CD4-positive, alpha-beta memory T cell (primary cell): Measurements from ENCODE around the gene ZNF763. TPM values are rescaled to one million over a fixed set of nuclear protein-coding genes. Genes with fewer than 3 reads are reported as not detected.

Experiments
- CTCF ChIA-PET: fragments of 350-600 bp; sonication (Branson Sonifier 250); formaldehyde crosslinking; loops from one replicate; lab custom pipeline; 2021; ENCODE audit warnings: inconsistent platforms; ENCODE audit not compliant: partially characterized antibody; lab: Charles Lee
- POLR2A ChIA-PET: fragments of 350-600 bp; sonication (Branson Sonifier 250); formaldehyde crosslinking; loops from one replicate; lab custom pipeline; 2021; ENCODE audit not compliant: partially characterized antibody; lab: Charles Lee
- DNase-seq, 5 donors: peaks; one replicate each; pipeline versions ENCODE4 v3.0.0 to v3.0.0-alpha.2; 2020 to 2022; ENCODE audit warnings: mixed read lengths in 1 of 5
- H3K27ac ChIP-seq: one replicate; pipeline ENCODE4 v1.7.0; 2013; ENCODE audit warnings: low read depth, low read length
- H3K27me3 ChIP-seq: 2 replicates; pipeline ENCODE4 v1.7.0; 2013; ENCODE audit warnings: mild to moderate bottlenecking, low read length, moderate library complexity; ENCODE audit not compliant: insufficient read depth
- H3K36me3 ChIP-seq: 2 replicates; pipeline ENCODE4 v1.7.0; 2013; ENCODE audit warnings: mild to moderate bottlenecking, low read length, moderate library complexity; ENCODE audit not compliant: insufficient read depth
- H3K4me1 ChIP-seq: 2 replicates; pipeline ENCODE4 v1.7.0; 2013; ENCODE audit warnings: mild to moderate bottlenecking, low read length, moderate library complexity; ENCODE audit not compliant: insufficient read depth
- H3K4me3 ChIP-seq, 2 donors: one replicate each; pipeline ENCODE4 v1.7.0; 2013; ENCODE audit warnings: low read length in 2 of 2, mild to moderate bottlenecking in 1 of 2
- H3K9me3 ChIP-seq, 2 donors: one replicate each; pipeline ENCODE4 v1.7.0; 2013; ENCODE audit warnings: low read length in 2 of 2, control low read depth in 1 of 2; ENCODE audit not compliant: control insufficient read depth in 1 of 2
- H3K27ac Mint-ChIP-seq, 7 donors: one replicate each; pipeline ENCODE4 v1.8.0; 2020 to 2021; ENCODE audit warnings: mixed read lengths in 7 of 7, mild to moderate bottlenecking in 6 of 7, inconsistent platforms in 3 of 7, moderate library complexity in 3 of 7
- H3K27me3 Mint-ChIP-seq, 2 donors: one replicate each; pipeline ENCODE4 v1.8.0; 2020 to 2021; ENCODE audit warnings: mixed read lengths in 2 of 2
- H3K36me3 Mint-ChIP-seq, 2 donors: one replicate each; pipeline ENCODE4 v1.8.0; 2020 to 2021; ENCODE audit warnings: mixed read lengths in 2 of 2, inconsistent platforms in 1 of 2, mild to moderate bottlenecking in 1 of 2
- H3K4me1 Mint-ChIP-seq, 4 donors: one replicate each; pipeline ENCODE4 v1.8.0; 2020 to 2021; ENCODE audit warnings: mixed read lengths in 4 of 4, mild to moderate bottlenecking in 1 of 4
- H3K4me3 Mint-ChIP-seq, 8 donors: one replicate each; pipeline ENCODE4 v1.8.0; 2020 to 2021; ENCODE audit warnings: mixed read lengths in 8 of 8, mild to moderate bottlenecking in 7 of 8, moderate library complexity in 6 of 8, inconsistent platforms in 3 of 8
- H3K9me3 Mint-ChIP-seq, 8 donors: one replicate each; pipeline ENCODE4 v1.8.0; 2020 to 2021; ENCODE audit warnings: mixed read lengths in 8 of 8, mild to moderate bottlenecking in 5 of 8, inconsistent platforms in 3 of 8, moderate library complexity in 1 of 8
- intact Hi-C: fragments of 100-400 bp; cut with micrococcal nuclease; formaldehyde crosslinking; loops from one replicate; pipeline ENCODE4 v1.15.1; 2023
- polyA plus RNA-seq, 2 donors: library from polyadenylated mRNA; unstranded; fragments of 300-500 nt; fragmentation: Illumina TruSeq; gene quantifications; one replicate each; pipeline ENCODE4 v1.2.3, GENCODE V29; 2021
- total RNA-seq, 2 experiments: library from RNA; stranded (reverse); gene quantifications; one replicate each; pipeline ENCODE4 v1.2.3, GENCODE V29; 2021

ZNF763 gene
- total and polyA plus RNA-seq, 4 experiments from 2014 or later = 2.6 to 16.4 (median 9.0) TPM

- H3K27ac ChIP-seq = peak overlapping the region; percentile 91
- Mint-ChIP-seq H3K4me1 (peaks cover 16 to 32% (median 26%) of the 10 kb centered on the region in 4 donors), H3K27ac (peak overlapping the region; percentile 92 to 97 (median 96)), H3K27me3 (no peaks in the 10 kb centered on the region), H3K9me3 (peaks cover 0 to 2% (median 0%) of the 10 kb centered on the region in 8 donors), H3K36me3 (peaks cover 0 to 12% of the 10 kb centered on the region in 2 donors), H3K4me3 (peak overlapping the region; percentile 93 to 98 (median 96))
- H3K4me1 ChIP-seq = peaks cover 21% of the 10 kb centered on the region
- H3K4me3 ChIP-seq = peak overlapping the region; percentile 79 to 86
- ChIA-PET POLR2A (interaction anchor here (0.9 to 4.1 kb wide), 12 partner anchors 10 to 369 kb away, joined by 3 to 84 read pairs (median 4); partner anchors contain the start of genes ZNF20, ZNF433, ZNF440 and ZNF491), CTCF (interaction anchor here (0.7 to 5.5 kb wide), 21 partner anchors 10 to 198 kb away, joined by 3 to 104 read pairs (median 6); partner anchors contain the start of genes ZNF136, ZNF20, ZNF439 and ZNF491)
- H3K36me3 ChIP-seq = no peaks in the 10 kb centered on the region
- H3K9me3 ChIP-seq = no peaks in the 10 kb centered on the region
- DNase-seq = no peak
- intact Hi-C loops = loop anchor here (1.0 kb wide), 5 partner anchors 24 to 177 kb away; no protein-coding TSS in a partner anchor
- H3K27me3 ChIP-seq = no peaks in the 10 kb centered on the region
Observed at GRCh38 chr19:11964496-11964857, 363 bp upstream of the ZNF763 start.

GRCh38 chr19:11970174-11970573 lies 5.3 kb downstream of the ZNF763 start:
- Histone ChIP-seq H3K4me1 (peaks cover 12% of the 10 kb centered on the region), H3K4me3 (no peak overlapping the region), H3K9me3 (no peaks in the 10 kb centered on the region), H3K27me3 (no peaks in the 10 kb centered on the region), H3K36me3 (no peaks in the 10 kb centered on the region), H3K27ac (no peak overlapping the region)
- Mint-ChIP-seq H3K27ac (peak overlapping the region in 2 of 7 donors; percentile 30 to 42), H3K27me3 (no peaks in the 10 kb centered on the region), H3K36me3 (peaks cover 20 to 22% of the 10 kb centered on the region in 2 donors), H3K4me1 (peaks cover 8 to 16% (median 14%) of the 10 kb centered on the region in 4 donors), H3K4me3 (no peak overlapping the region), H3K9me3 (peaks cover 0 to 13% (median 4%) of the 10 kb centered on the region in 8 donors)
- ChIA-PET POLR2A (no interaction called here), CTCF (interaction anchor here (1.3 kb wide), 1 partner anchor 171 kb away, joined by 3 read pairs; no protein-coding TSS in a partner anchor)
- intact Hi-C loops = no loop called here
- no peak for DNase-seq

DNA sequence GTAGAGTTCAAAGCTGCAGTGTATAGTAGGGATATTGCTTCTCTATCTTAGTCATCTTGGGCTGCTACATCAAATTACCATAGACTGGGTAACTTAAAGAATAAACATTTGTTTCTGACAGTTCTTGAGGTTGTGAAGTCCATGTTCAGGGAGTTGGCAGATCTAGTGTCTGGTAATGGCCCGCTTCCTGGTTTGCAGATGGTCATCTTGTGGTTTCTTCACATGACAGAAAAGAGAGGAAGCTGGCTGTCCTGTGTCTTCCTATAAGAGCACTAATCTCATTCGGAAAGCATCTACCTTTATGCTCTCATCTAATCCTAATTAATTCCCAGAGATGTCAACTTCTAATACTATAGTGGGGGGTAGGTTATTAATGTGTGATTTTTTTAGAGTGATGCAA lies 6.2 kb downstream of the ZNF763 start:
- H3K27me3 Mint-ChIP-seq = no peaks in the 10 kb centered on the region
- Histone ChIP-seq H3K36me3 (no peaks in the 10 kb centered on the region), H3K27ac (no peak overlapping the region), H3K4me3 (no peak overlapping the region), H3K4me1 (peaks cover 6% of the 10 kb centered on the region), H3K27me3 (no peaks in the 10 kb centered on the region), H3K9me3 (no peaks in the 10 kb centered on the region)
- intact Hi-C loops = no loop called here
- H3K4me3 Mint-ChIP-seq = no peak overlapping the region
- DNase-seq = no peak
- H3K36me3 Mint-ChIP-seq = peaks cover 25 to 29% of the 10 kb centered on the region in 2 donors
- CTCF ChIA-PET = interaction anchor here (1.3 kb wide), 1 partner anchor 170 kb away, joined by 3 read pairs; no protein-coding TSS in a partner anchor
- H3K4me1 Mint-ChIP-seq = peaks cover 3 to 9% (median 8%) of the 10 kb centered on the region in 4 donors
- H3K9me3 Mint-ChIP-seq = peaks cover 0 to 20% (median 8%) of the 10 kb centered on the region in 8 donors
- H3K27ac Mint-ChIP-seq = no peak overlapping the region
- POLR2A ChIA-PET = no interaction called here

- peaks cover 42 to 47% of the 10 kb centered on the region in 2 donors for H3K36me3 Mint-ChIP-seq
- Histone ChIP-seq H3K27ac (no peak overlapping the region), H3K36me3 (no peaks in the 10 kb centered on the region), H3K4me1 (no peaks in the 10 kb centered on the region), H3K9me3 (peaks cover 0 to 8% of the 10 kb centered on the region in 2 donors), H3K27me3 (no peaks in the 10 kb centered on the region), H3K4me3 (no peak overlapping the region)
- H3K27ac Mint-ChIP-seq = no peak overlapping the region
- ChIA-PET POLR2A (no interaction called here), CTCF (interaction anchor here (0.7 to 1.0 kb wide), 2 partner anchors 12 to 136 kb away, joined by 3 read pairs; no protein-coding TSS in a partner anchor)
- H3K4me1 Mint-ChIP-seq = peaks cover 0 to 1% (median under 1%) of the 10 kb centered on the region in 4 donors
- H3K27me3 Mint-ChIP-seq = no peaks in the 10 kb centered on the region
- intact Hi-C loops = no loop called here
- no peak overlapping the region for H3K4me3 Mint-ChIP-seq
- DNase-seq = no peak
- H3K9me3 Mint-ChIP-seq = peaks cover 0 to 40% (median 24%) of the 10 kb centered on the region in 8 donors
Observed at GRCh38 chr19:11973019-11973810, 8.4 kb downstream of the ZNF763 start.

GRCh38 chr19:11978492-11979100 lies 13.8 kb downstream of the ZNF763 start:
- intact Hi-C loops = no loop called here
- H3K27ac ChIP-seq = no peak overlapping the region
- Mint-ChIP-seq H3K36me3 (peaks cover 42 to 58% of the 10 kb centered on the region in 2 donors), H3K27ac (no peak overlapping the region), H3K9me3 (peaks cover 0 to 83% (median 64%) of the 10 kb centered on the region in 8 donors), H3K27me3 (no peaks in the 10 kb centered on the region), H3K4me1 (peaks cover 0 to 1% (median 0%) of the 10 kb centered on the region in 4 donors), H3K4me3 (no peak overlapping the region)
- H3K4me1 ChIP-seq = no peaks in the 10 kb centered on the region
- H3K27me3 ChIP-seq = no peaks in the 10 kb centered on the region
- H3K36me3 ChIP-seq = no peaks in the 10 kb centered on the region
- no peak overlapping the region for H3K4me3 ChIP-seq
- ChIA-PET CTCF (no interaction called here), POLR2A (interaction anchor here (1.1 to 1.3 kb wide), 2 partner anchors 9 to 14 kb away, joined by 3 read pairs; partner anchors contain the start of gene ZNF763)
- peaks cover 15 to 44% of the 10 kb centered on the region in 2 donors for H3K9me3 ChIP-seq
- DNase-seq = no peak

- no peak overlapping the region for H3K4me3 ChIP-seq
- Mint-ChIP-seq H3K4me1 (peaks cover 0 to 1% (median 0%) of the 10 kb centered on the region in 4 donors), H3K4me3 (no peak overlapping the region), H3K9me3 (peaks cover 0 to 78% (median 64%) of the 10 kb centered on the region in 8 donors), H3K36me3 (peaks cover 42 to 52% of the 10 kb centered on the region in 2 donors), H3K27me3 (no peaks in the 10 kb centered on the region), H3K27ac (no peak overlapping the region)
- no peaks in the 10 kb centered on the region for H3K4me1 ChIP-seq
- peaks cover 15 to 44% of the 10 kb centered on the region in 2 donors for H3K9me3 ChIP-seq
- POLR2A ChIA-PET = no interaction called here
- no peak for DNase-seq
- H3K27ac ChIP-seq = no peak overlapping the region
- no peaks in the 10 kb centered on the region for H3K27me3 ChIP-seq
- CTCF ChIA-PET = interaction anchor here (2.1 kb wide), 1 partner anchor 56 kb away, joined by 7 read pairs; no protein-coding TSS in a partner anchor
- H3K36me3 ChIP-seq = no peaks in the 10 kb centered on the region
- intact Hi-C loops = no loop called here
Observed at GRCh38 chr19:11979527-11979926, 14.7 kb downstream of the ZNF763 start.
